ENCODE data around the gene PLCL2. TPM values are rescaled to one million over a fixed set of nuclear protein-coding genes. Genes with fewer than 3 reads are reported as not detected.

PLCL2 gene
- polyA plus RNA-seq, 1 experiment, result 1.9 TPM

GRCh38 chr3:17038141-17038540 is 153.4 kb downstream of the PLCL2 start:
- H3K27me3 ChIP-seq (ENCODE audit: control insufficient read depth, insufficient read depth, low read length), result no peaks in the 10 kb centered on the region
- ChIA-PET POLR2A (no interaction called here), CTCF (interaction anchor here (2.5 kb wide), 1 partner anchor 436 kb away, joined by 10 read pairs; no protein-coding TSS in a partner anchor)
- H3K4me3 ChIP-seq (ENCODE audit: low read depth, low read length), result no peak overlapping the region
- no peak for DNase-seq (ENCODE audit: low read depth)
- no peak for TF ChIP-seq CTCF (IDR thresholded peaks at IDR 0.05; ENCODE audit: insufficient read depth, low read depth, low read length)
- no peaks in the 10 kb centered on the region for H3K36me3 ChIP-seq (ENCODE audit: control insufficient read depth, insufficient read depth, low read length)

GRCh38 chr3:17038900-17039553 is 154.3 kb downstream of the PLCL2 start:
- H3K4me3 ChIP-seq (ENCODE audit: low read depth, low read length), result no peak overlapping the region
- H3K36me3 ChIP-seq (ENCODE audit: control insufficient read depth, insufficient read depth, low read length), result peaks cover 1% of the 10 kb centered on the region; the same call in 1 of the 2 replicates
- POLR2A ChIA-PET, result no interaction called here
- no peak for TF ChIP-seq CTCF (IDR thresholded peaks at IDR 0.05; ENCODE audit: insufficient read depth, low read depth, low read length)
- CTCF ChIA-PET, result interaction anchor here (1.2 to 2.5 kb wide), 5 partner anchors 13 to 439 kb away, joined by 3 to 11 read pairs (median 4); partner anchors contain the start of gene PLCL2
- no peaks in the 10 kb centered on the region for H3K27me3 ChIP-seq (ENCODE audit: control insufficient read depth, insufficient read depth, low read length)
- DNase-seq (ENCODE audit: low read depth), result no peak

- Histone ChIP-seq H3K27me3 (ENCODE audit: control insufficient read depth, insufficient read depth, low read length) (no peaks in the 10 kb centered on the region), H3K4me3 (ENCODE audit: low read depth, low read length) (no peak overlapping the region), H3K36me3 (ENCODE audit: control insufficient read depth, insufficient read depth, low read length) (peaks cover 2% of the 10 kb centered on the region; the same call in 1 of the 2 replicates)
- DNase-seq (ENCODE audit: low read depth), result peak; percentile 79
- ChIA-PET CTCF (interaction anchor here (1.2 to 2.5 kb wide), 5 partner anchors 13 to 439 kb away, joined by 3 to 11 read pairs (median 4); partner anchors contain the start of gene PLCL2), POLR2A (no interaction called here)
- peak; percentile 19; the same call in 1 of the 2 replicates for TF ChIP-seq CTCF (IDR thresholded peaks at IDR 0.05; ENCODE audit: insufficient read depth, low read depth, low read length)
Observed at GRCh38 chr3:17039594-17039993, 154.8 kb downstream of the PLCL2 start.

- ChIA-PET CTCF (interaction anchor here (1.2 to 2.5 kb wide), 6 partner anchors 14 to 440 kb away, joined by 3 to 11 read pairs (median 4); partner anchors contain the start of gene PLCL2), POLR2A (no interaction called here)
- Histone ChIP-seq H3K36me3 (ENCODE audit: control insufficient read depth, insufficient read depth, low read length) (peaks cover 2% of the 10 kb centered on the region; the same call in 1 of the 2 replicates), H3K4me3 (ENCODE audit: low read depth, low read length) (no peak overlapping the region), H3K27me3 (ENCODE audit: control insufficient read depth, insufficient read depth, low read length) (no peaks in the 10 kb centered on the region)
- no peak for DNase-seq (ENCODE audit: low read depth)
- no peak for TF ChIP-seq CTCF (IDR thresholded peaks at IDR 0.05; ENCODE audit: insufficient read depth, low read depth, low read length)
Observed at GRCh38 chr3:17040322-17040989, 155.7 kb downstream of the PLCL2 start.

GRCh38 chr3:17040990-17041377 is 156.2 kb downstream of the PLCL2 start:
- DNase-seq (ENCODE audit: low read depth), result no peak
- no peak for TF ChIP-seq CTCF (IDR thresholded peaks at IDR 0.05; ENCODE audit: insufficient read depth, low read depth, low read length)
- H3K36me3 ChIP-seq (ENCODE audit: control insufficient read depth, insufficient read depth, low read length), result peaks cover 2% of the 10 kb centered on the region; the same call in 1 of the 2 replicates
- ChIA-PET POLR2A (no interaction called here), CTCF (interaction anchor here (1.3 to 2.5 kb wide), 3 partner anchors 14 to 439 kb away, joined by 3 to 11 read pairs (median 10); no protein-coding TSS in a partner anchor)
- no peaks in the 10 kb centered on the region for H3K27me3 ChIP-seq (ENCODE audit: control insufficient read depth, insufficient read depth, low read length)
- no peak overlapping the region for H3K4me3 ChIP-seq (ENCODE audit: low read depth, low read length)
